Panc1 (cell line): ENCODE measurements around the gene RBBP8. TPM values are rescaled to one million over a fixed set of nuclear protein-coding genes. Genes with fewer than 3 reads are reported as not detected.

ENCODE experiments used
- ATAC-seq: fragments of 200-7000 bp; cut with Tn5 transposase; 2 replicates; pipeline ENCODE4 v1.9.1; 2020; ENCODE audit warnings: mild to moderate bottlenecking, moderate library complexity
- BruUV-seq: library from RNA; stranded (reverse); fragments of 400-500 nt; replicated peaks from 2 replicates; lab custom pipeline; 2021; lab: Mats Ljungman, UMichigan
- CTCF ChIA-PET: fragments of 300-600 bp; sonication (Branson Sonifier 250); formaldehyde crosslinking; loops from one replicate; lab custom pipeline; 2022; ENCODE audit warnings: antibody characterized with exemption; lab: Charles Lee
- POLR2A ChIA-PET: fragments of 300-600 bp; sonication (Branson Sonifier 250); formaldehyde crosslinking; loops from one replicate; lab custom pipeline; 2022; ENCODE audit warnings: antibody characterized with exemption; lab: Charles Lee
- DNase-seq: peaks from one replicate; pipeline ENCODE4 v3.0.0-alpha.2; 2010; ENCODE audit warnings: low read depth, low spot score
- H3K27ac ChIP-seq: 2 replicates; pipeline ENCODE4 v1.5.1; 2011; ENCODE audit warnings: mild to moderate bottlenecking, low read length, inconsistent platforms
- H3K27me3 ChIP-seq: fragments of 200-500 bp; sonication (Bioruptor generic); 2 replicates; pipeline ENCODE4 v1.6.0; 2014; ENCODE audit warnings: low read length, inconsistent platforms; ENCODE audit not compliant: control insufficient read depth, insufficient read depth
- H3K36me3 ChIP-seq: fragments of 200-500 bp; sonication (Bioruptor generic); 2 replicates; pipeline ENCODE4 v1.5.1; 2014; ENCODE audit warnings: inconsistent platforms, mild to moderate bottlenecking, low read length, moderate library complexity; ENCODE audit not compliant: control insufficient read depth, insufficient read depth
- H3K4me1 ChIP-seq: 2 replicates; pipeline ENCODE4 v1.5.1; 2011; ENCODE audit warnings: inconsistent platforms, mild to moderate bottlenecking, low read length, moderate library complexity; ENCODE audit not compliant: control insufficient read depth, insufficient read depth
- H3K4me3 ChIP-seq, 2 experiments: 2 replicates each; pipeline ENCODE4 v1.5.1; 2011 to 2012; ENCODE audit warnings: low read depth in 2 of 2, low read length in 2 of 2, mild to moderate bottlenecking in 2 of 2, inconsistent platforms in 1 of 2, moderate library complexity in 1 of 2
- H3K9me3 ChIP-seq: fragments of 200-500 bp; sonication (Bioruptor generic); 2 replicates; pipeline ENCODE4 v1.5.1; 2014; ENCODE audit warnings: low read depth, mild to moderate bottlenecking, inconsistent platforms, low read length, moderate library complexity; ENCODE audit not compliant: control insufficient read depth, insufficient read depth
- CTCF ChIP-seq: fragments of 450-650 bp; IDR thresholded peaks from 2 replicates; pipeline ENCODE4 v1.5.1; 2017; ENCODE audit warnings: mild to moderate bottlenecking
- POLR2AphosphoS5 ChIP-seq: IDR thresholded peaks from 2 replicates; pipeline ENCODE4 v1.6.1; 2012; ENCODE audit warnings: mild to moderate bottlenecking, low read depth, low read length, moderate library complexity
- REST ChIP-seq, 2 experiments: IDR thresholded peaks; 2 replicates each; pipeline ENCODE4 v1.6.1; 2011 to 2012; ENCODE audit warnings: low read depth in 2 of 2, control low read depth in 1 of 2, low read length in 1 of 2, mild to moderate bottlenecking in 1 of 2, moderate library complexity in 1 of 2; ENCODE audit not compliant: insufficient read depth in 1 of 2
- SIN3A ChIP-seq: IDR thresholded peaks from 2 replicates; pipeline ENCODE4 v1.6.1; 2012; ENCODE audit warnings: low read depth, mild to moderate bottlenecking, low read length, moderate library complexity, borderline replicate concordance; ENCODE audit not compliant: insufficient read depth
- TCF7L2 ChIP-seq: IDR thresholded peaks from 2 replicates; pipeline ENCODE4 v1.6.1; 2011; ENCODE audit warnings: mild to moderate bottlenecking, low read depth, low read length, inconsistent platforms
- in situ Hi-C: cut with HindIII; loops from 2 replicates; pipeline ENCODE4 v1.10.0; 2016; ENCODE audit warnings: low sequenced_read_pairs, low pct_unique_long_range_greater_than_20kb
- intact Hi-C: fragments of 100-400 bp; cut with micrococcal nuclease; formaldehyde crosslinking; loops from one replicate; pipeline ENCODE4 v1.10.0; 2022; ENCODE audit not compliant: unreplicated experiment
- total RNA-seq: library from RNA; stranded (reverse); gene quantifications from one replicate; pipeline ENCODE4 v1.2.1, GENCODE V29; 2021; ENCODE audit not compliant: unreplicated experiment

The RBBP8 gene
- total RNA-seq, 1 experiment from 2014 or later, result 62.8 TPM

GRCh38 chr18:22999647-23000046 lies 66.5 kb downstream of the RBBP8 start:
- no peak overlapping the region for H3K4me3 ChIP-seq
- no peak overlapping the region for H3K27ac ChIP-seq
- in situ Hi-C loops, result no loop called here
- no peaks in the 10 kb centered on the region for H3K4me1 ChIP-seq
- intact Hi-C loops, result no loop called here
- no TSS peak for BruUV-seq
- no peaks in the 10 kb centered on the region for H3K27me3 ChIP-seq
- TF ChIP-seq REST (IDR thresholded peaks at IDR 0.05; ENCODE audit: insufficient read depth in 1 of 2, low read depth in 2 of 2, low read length in 1 of 2) (no peak), TCF7L2 (no peak), SIN3A (no peak), CTCF (no peak), POLR2AphosphoS5 (no peak)
- ChIA-PET POLR2A (no interaction called here), CTCF (no interaction called here)
- H3K36me3 ChIP-seq, result peaks cover 20% of the 10 kb centered on the region; the same call in 1 of the 2 replicates
- DNase-seq (no peak), ATAC-seq (no peak)
- H3K9me3 ChIP-seq, result no peaks in the 10 kb centered on the region

GRCh38 chr18:23003289-23003688 lies 70.2 kb downstream of the RBBP8 start:
- TF ChIP-seq CTCF (no peak), SIN3A (no peak), POLR2AphosphoS5 (no peak), TCF7L2 (no peak)
- no TSS peak for BruUV-seq
- Histone ChIP-seq H3K4me1 (no peaks in the 10 kb centered on the region), H3K36me3 (peaks cover 6% of the 10 kb centered on the region; the same call in 1 of the 2 replicates), H3K27me3 (no peaks in the 10 kb centered on the region), H3K9me3 (no peaks in the 10 kb centered on the region), H3K4me3 (no peak overlapping the region), H3K27ac (no peak overlapping the region)
- POLR2A ChIA-PET, result no interaction called here
- ATAC-seq (no peak), DNase-seq (no peak)
- in situ Hi-C loops (no loop called here), intact Hi-C loops (no loop called here)
- CTCF ChIA-PET, result no interaction called here
